ENCODE data around the gene SLC46A1. TPM values are rescaled to one million over a fixed set of nuclear protein-coding genes. Genes with fewer than 3 reads are reported as not detected.

The SLC46A1 gene
- total and polyA plus RNA-seq, 11 donors, result 2.6 to 13.9 (median 4.6) TPM

Small RNA genes lying within 50 kb of the gene (microRNA-seq; reads per million reads assigned to microRNA genes)
- 0.60 to 1.5 (median 0.83) reads per million in 4 donors for gene MIR4723

Other genes starting within 250 kb of the SLC46A1 start
- gene TMEM97, start 87.0 kb downstream of the SLC46A1 start, total RNA-seq, result 1 to 10 TPM; 2.5 to 6.0 (median 3.3) TPM
- 1 to 10 TPM; 1.4 to 7.9 TPM for gene TMEM97, start 87.0 kb downstream of the SLC46A1 start, polyA plus RNA-seq
- gene IFT20, start 70.7 kb downstream of the SLC46A1 start, total RNA-seq, result 10 to 100 TPM in 6 of 9 donors, 1 to 10 TPM in 3; 7.9 to 16.7 (median 11.0) TPM
- gene IFT20, start 70.7 kb downstream of the SLC46A1 start, polyA plus RNA-seq, result 10 to 100 TPM; 17.4 to 18.9 TPM
- gene TNFAIP1, start 70.5 kb downstream of the SLC46A1 start, total RNA-seq, result 10 to 100 TPM; 31.7 to 83.4 (median 50.3) TPM
- 10 to 100 TPM; 11.9 to 47.8 TPM for gene TNFAIP1, start 70.5 kb downstream of the SLC46A1 start, polyA plus RNA-seq
- gene POLDIP2, start 48.7 kb downstream of the SLC46A1 start, total RNA-seq, result 100 to 1,000 TPM; 125 to 194 (median 163) TPM
- gene POLDIP2, start 48.7 kb downstream of the SLC46A1 start, polyA plus RNA-seq, result 100 to 1,000 TPM in 1 of 2 donors, 10 to 100 TPM in 1; 97.8 to 186 TPM
- not detected for gene SEBOX, start 41.0 kb downstream of the SLC46A1 start, total RNA-seq
- not detected for gene SEBOX, start 41.0 kb downstream of the SLC46A1 start, polyA plus RNA-seq
- 100 to 1,000 TPM in 2 of 9 donors, 10 to 100 TPM in 7; 28.0 to 120 (median 67.3) TPM for gene VTN, start 35.9 kb downstream of the SLC46A1 start, total RNA-seq
- gene VTN, start 35.9 kb downstream of the SLC46A1 start, polyA plus RNA-seq, result 10 to 100 TPM; 16.9 to 29.5 TPM
- gene SARM1, start 34.5 kb downstream of the SLC46A1 start, total RNA-seq, result 10 to 100 TPM in 4 of 9 donors, 1 to 10 TPM in 5; 4.7 to 11.3 (median 8.5) TPM
- 1 to 10 TPM; 3.7 to 4.4 TPM for gene SARM1, start 34.5 kb downstream of the SLC46A1 start, polyA plus RNA-seq
- not detected for gene SLC13A2, start 67.4 kb upstream of the SLC46A1 start, total RNA-seq
- gene SLC13A2, start 67.4 kb upstream of the SLC46A1 start, polyA plus RNA-seq, result under 1 TPM in 1 of 2 donors, not detected in 1; 0.03 TPM
- gene FOXN1, start 100.1 kb upstream of the SLC46A1 start, total RNA-seq, result not detected
- not detected for gene FOXN1, start 100.1 kb upstream of the SLC46A1 start, polyA plus RNA-seq
- gene UNC119, start 146.4 kb upstream of the SLC46A1 start, total RNA-seq, result 10 to 100 TPM; 12.8 to 30.7 (median 19.2) TPM
- 10 to 100 TPM; 18.4 to 23.7 TPM for gene UNC119, start 146.4 kb upstream of the SLC46A1 start, polyA plus RNA-seq
- gene PIGS, start 165.3 kb upstream of the SLC46A1 start, total RNA-seq, result 10 to 100 TPM; 44.7 to 83.1 (median 55.1) TPM
- 10 to 100 TPM; 10.4 to 88.4 TPM for gene PIGS, start 165.3 kb upstream of the SLC46A1 start, polyA plus RNA-seq
- gene ALDOC, start 170.7 kb upstream of the SLC46A1 start, total RNA-seq, result 100 to 1,000 TPM; 154 to 677 (median 224) TPM
- 100 to 1,000 TPM; 179 to 220 TPM for gene ALDOC, start 170.7 kb upstream of the SLC46A1 start, polyA plus RNA-seq
- 10 to 100 TPM in 1 of 9 donors, 1 to 10 TPM in 4, under 1 TPM in 4; 0.39 to 11.6 (median 1.5) TPM for gene SPAG5, start 192.8 kb upstream of the SLC46A1 start, total RNA-seq
- gene SPAG5, start 192.8 kb upstream of the SLC46A1 start, polyA plus RNA-seq, result 1 to 10 TPM in 1 of 2 donors, under 1 TPM in 1; 0.42 to 1.2 TPM
- gene RSKR, start 208.0 kb upstream of the SLC46A1 start, total RNA-seq, result 1 to 10 TPM; 2.8 to 8.3 (median 4.7) TPM
- 1 to 10 TPM; 3.6 to 3.9 TPM for gene RSKR, start 208.0 kb upstream of the SLC46A1 start, polyA plus RNA-seq
- 100 to 1,000 TPM in 2 of 9 donors, 10 to 100 TPM in 7; 63.6 to 116 (median 74.1) TPM for gene BLTP2, start 238.9 kb upstream of the SLC46A1 start, total RNA-seq
- gene BLTP2, start 238.9 kb upstream of the SLC46A1 start, polyA plus RNA-seq, result 10 to 100 TPM; 19.8 to 44.9 TPM

Measured in heart left ventricle (tissue), 11 donors.